Parathyroid adenoma (tissue), 2 donors: ENCODE results near the gene KCNH2.
A peak's percentile ranks its signal among the peaks of the same experiment; 100 is the strongest.

Source experiments
- H2AFZ ChIP-seq: fragments of 300-600 bp; sonication (generic); one replicate; pipeline ENCODE4 v1.7.0; 2017; ENCODE audit warnings: antibody characterized with exemption, mild to moderate bottlenecking
- H3K27ac ChIP-seq: fragments of 300-600 bp; sonication (generic); one replicate; pipeline ENCODE4 v1.7.0; 2017
- H3K27me3 ChIP-seq: fragments of 300-600 bp; sonication (generic); one replicate; pipeline ENCODE4 v1.7.0; 2017; ENCODE audit warnings: low read length; ENCODE audit not compliant: control insufficient read depth, insufficient read depth
- H3K36me3 ChIP-seq: fragments of 300-600 bp; sonication (generic); one replicate; pipeline ENCODE4 v1.7.0; 2017; ENCODE audit warnings: low read length; ENCODE audit not compliant: control insufficient read depth, insufficient read depth
- H3K4me1 ChIP-seq: fragments of 300-600 bp; sonication (generic); one replicate; pipeline ENCODE4 v1.7.0; 2017; ENCODE audit warnings: control low read depth
- H3K4me2 ChIP-seq: fragments of 300-600 bp; sonication (generic); one replicate; pipeline ENCODE4 v1.7.0; 2017; ENCODE audit warnings: low read length
- H3K4me3 ChIP-seq: fragments of 300-600 bp; sonication (generic); one replicate; pipeline ENCODE4 v1.7.0; 2017; ENCODE audit warnings: low read depth, low read length
- H3K79me2 ChIP-seq: fragments of 300-600 bp; sonication (generic); one replicate; pipeline ENCODE4 v1.7.0; 2017; ENCODE audit warnings: control low read depth
- H3K9ac ChIP-seq: fragments of 300-600 bp; sonication (generic); one replicate; pipeline ENCODE4 v1.7.0; 2017; ENCODE audit warnings: mild to moderate bottlenecking
- H3K9me3 ChIP-seq: fragments of 300-600 bp; sonication (generic); one replicate; pipeline ENCODE4 v1.7.0; 2017; ENCODE audit warnings: low read length; ENCODE audit not compliant: control insufficient read depth
- TF ChIP-seq, protein P1 (sequence below): fragments of 300-600 bp; sonication (generic); IDR thresholded peaks from one replicate; pipeline ENCODE4 v1.7.0; 2017; ENCODE audit warnings: antibody characterized with exemption, mild to moderate bottlenecking
- donor health status: primary hyperparathyroidism.

KCNH2 gene

DNA sequence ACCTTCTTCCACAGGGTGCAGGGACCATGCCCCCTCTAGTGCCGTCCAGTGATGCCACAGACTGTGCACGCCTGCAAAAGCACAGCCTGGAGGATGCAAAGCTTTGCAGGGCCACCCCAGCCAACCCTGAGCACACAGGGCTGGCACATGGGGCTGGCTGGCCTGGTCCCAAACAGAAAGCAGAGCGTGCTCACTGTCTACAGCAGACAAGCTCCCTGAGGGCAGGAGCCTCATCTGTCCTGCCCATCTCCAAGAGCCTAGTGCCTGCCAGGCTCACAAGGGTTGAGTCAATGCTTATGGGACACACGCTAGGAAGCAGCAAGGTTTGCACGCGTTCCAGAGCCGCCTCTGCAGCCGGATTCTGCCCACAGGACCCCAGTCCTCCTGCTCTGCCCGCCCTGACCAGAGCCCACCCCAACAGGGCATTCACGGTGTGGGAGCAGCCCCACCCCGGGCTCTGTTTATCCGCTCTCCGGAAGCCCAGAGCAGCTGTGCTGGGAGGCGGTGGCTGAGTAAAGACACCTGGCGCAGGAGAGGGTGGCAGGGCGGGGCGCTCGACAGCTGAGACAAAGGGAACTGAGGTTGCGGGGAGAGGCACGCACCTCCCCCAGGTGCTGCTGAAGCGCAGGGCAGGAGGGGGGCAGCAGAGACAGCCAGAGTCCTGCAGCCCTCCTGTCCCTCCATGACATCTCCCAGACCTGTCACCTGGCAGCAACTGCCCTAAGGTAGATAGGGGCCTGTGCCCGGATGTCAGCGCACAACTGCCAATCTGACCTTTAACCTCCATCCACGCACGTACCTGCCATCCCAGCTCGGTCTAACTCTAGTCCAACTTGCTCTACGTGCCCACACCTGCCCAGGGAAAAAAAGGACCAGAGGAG is 4.3 kb downstream of the KCNH2 start:
- H3K4me2 ChIP-seq: no peak overlapping the region
- peak overlapping the region; percentile 99 for H3K27ac ChIP-seq
- no peaks in the 10 kb centered on the region for H3K36me3 ChIP-seq
- TF ChIP-seq, protein P1, sequence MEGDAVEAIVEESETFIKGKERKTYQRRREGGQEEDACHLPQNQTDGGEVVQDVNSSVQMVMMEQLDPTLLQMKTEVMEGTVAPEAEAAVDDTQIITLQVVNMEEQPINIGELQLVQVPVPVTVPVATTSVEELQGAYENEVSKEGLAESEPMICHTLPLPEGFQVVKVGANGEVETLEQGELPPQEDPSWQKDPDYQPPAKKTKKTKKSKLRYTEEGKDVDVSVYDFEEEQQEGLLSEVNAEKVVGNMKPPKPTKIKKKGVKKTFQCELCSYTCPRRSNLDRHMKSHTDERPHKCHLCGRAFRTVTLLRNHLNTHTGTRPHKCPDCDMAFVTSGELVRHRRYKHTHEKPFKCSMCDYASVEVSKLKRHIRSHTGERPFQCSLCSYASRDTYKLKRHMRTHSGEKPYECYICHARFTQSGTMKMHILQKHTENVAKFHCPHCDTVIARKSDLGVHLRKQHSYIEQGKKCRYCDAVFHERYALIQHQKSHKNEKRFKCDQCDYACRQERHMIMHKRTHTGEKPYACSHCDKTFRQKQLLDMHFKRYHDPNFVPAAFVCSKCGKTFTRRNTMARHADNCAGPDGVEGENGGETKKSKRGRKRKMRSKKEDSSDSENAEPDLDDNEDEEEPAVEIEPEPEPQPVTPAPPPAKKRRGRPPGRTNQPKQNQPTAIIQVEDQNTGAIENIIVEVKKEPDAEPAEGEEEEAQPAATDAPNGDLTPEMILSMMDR: no peak
- no peaks in the 10 kb centered on the region for H3K27me3 ChIP-seq
- no peak overlapping the region for H3K4me3 ChIP-seq
- H3K79me2 ChIP-seq: peaks cover 9% of the 10 kb centered on the region
- no peak overlapping the region for H2AFZ ChIP-seq
- no peak overlapping the region for H3K9ac ChIP-seq
- H3K9me3 ChIP-seq: no peaks in the 10 kb centered on the region
- peaks cover 29% of the 10 kb centered on the region for H3K4me1 ChIP-seq

DNA sequence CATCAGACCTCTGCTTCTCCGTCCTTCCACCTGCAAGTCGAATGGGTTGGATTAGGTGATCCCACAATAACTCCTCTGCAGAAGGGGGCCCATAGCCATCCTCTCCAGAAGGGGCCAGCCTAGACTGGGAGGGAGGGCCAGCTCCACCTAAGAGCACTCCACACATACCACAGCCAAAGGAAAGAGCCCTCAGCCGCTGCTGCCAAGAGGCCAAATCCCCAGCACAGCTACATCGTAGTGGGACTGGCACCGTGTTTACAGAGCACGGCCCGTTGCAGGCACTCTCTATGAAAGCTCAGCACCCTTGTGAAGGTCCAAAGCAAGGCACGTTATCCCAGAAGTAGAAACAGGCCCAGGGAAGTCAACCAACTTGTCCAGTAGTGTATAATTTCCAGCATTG is 5.4 kb downstream of the KCNH2 start:
- TF ChIP-seq, protein P1: no peak
- H3K9me3 ChIP-seq: no peaks in the 10 kb centered on the region
- H3K79me2 ChIP-seq: peaks cover 9% of the 10 kb centered on the region
- no peak overlapping the region for H3K4me3 ChIP-seq
- peaks cover 36% of the 10 kb centered on the region for H3K4me1 ChIP-seq
- H3K27me3 ChIP-seq: no peaks in the 10 kb centered on the region
- no peaks in the 10 kb centered on the region for H3K36me3 ChIP-seq
- H3K27ac ChIP-seq: no peak overlapping the region
- no peak overlapping the region for H2AFZ ChIP-seq
- H3K4me2 ChIP-seq: no peak overlapping the region
- no peak overlapping the region for H3K9ac ChIP-seq

DNA sequence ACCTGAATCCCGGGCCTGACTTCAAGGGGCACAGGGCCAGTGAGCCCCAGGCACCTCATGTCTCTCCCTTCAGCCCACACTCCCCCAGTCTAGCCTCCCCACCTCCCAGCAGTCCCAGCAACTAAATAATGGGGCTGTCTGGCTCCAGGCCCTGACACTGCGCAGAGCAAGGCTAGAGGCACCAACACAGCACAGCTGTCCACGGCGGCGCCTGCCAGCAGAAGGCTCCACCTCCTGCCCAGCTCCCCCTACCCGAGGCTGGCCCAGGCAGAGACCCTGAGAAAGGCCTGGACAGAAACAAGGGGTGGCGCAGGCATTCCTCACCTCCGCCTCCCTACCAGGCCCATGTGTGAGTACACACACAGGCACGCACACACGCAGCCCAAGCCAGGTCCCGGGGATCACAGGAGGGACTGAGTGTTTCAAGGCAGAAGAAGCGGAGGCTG is 6.1 kb downstream of the KCNH2 start:
- H3K4me2 ChIP-seq: no peak overlapping the region
- no peak overlapping the region for H3K9ac ChIP-seq
- H3K4me1 ChIP-seq: peaks cover 41% of the 10 kb centered on the region
- TF ChIP-seq, protein P1: no peak
- H3K9me3 ChIP-seq: no peaks in the 10 kb centered on the region
- H3K4me3 ChIP-seq: no peak overlapping the region
- H2AFZ ChIP-seq: no peak overlapping the region
- no peak overlapping the region for H3K27ac ChIP-seq
- H3K79me2 ChIP-seq: peaks cover 9% of the 10 kb centered on the region
- no peaks in the 10 kb centered on the region for H3K36me3 ChIP-seq
- no peaks in the 10 kb centered on the region for H3K27me3 ChIP-seq

DNA sequence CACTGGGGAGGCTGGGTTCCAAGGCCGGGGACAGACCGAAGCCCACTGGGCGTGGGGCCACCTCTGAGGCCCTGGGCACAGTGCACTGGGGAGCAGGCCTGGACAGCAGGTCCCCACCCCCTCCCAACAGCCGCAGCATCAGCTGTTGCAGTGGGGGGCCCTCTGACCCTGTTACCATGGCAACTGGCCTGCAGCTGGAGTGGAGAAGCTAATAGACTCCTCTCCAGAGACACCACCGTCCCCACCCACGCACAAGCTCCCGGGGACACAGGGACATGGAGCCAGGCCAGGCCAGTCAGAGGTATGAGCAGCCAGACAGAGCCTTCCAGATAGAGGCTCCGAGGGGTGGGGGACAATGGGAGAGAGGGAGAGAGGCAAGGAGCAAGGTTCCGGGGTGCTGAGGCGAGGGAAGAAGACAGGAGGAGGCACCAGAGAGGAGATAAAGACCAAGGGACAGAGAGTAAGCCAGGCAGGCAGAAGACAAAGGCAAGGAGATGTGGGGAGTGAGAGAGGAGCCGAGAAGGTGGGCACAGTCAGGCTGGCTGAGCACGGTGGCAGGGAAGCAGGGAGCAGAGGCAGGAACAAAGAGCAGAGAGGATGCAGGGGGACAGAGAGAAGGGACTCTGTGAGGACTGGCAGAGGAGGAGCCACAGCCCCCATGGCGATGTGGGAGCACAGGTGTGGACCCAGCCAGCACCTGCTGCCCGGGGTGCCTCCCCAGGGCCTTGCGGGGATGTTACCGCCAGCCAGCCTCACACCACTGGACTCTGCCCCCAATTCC is 6.7 kb downstream of the KCNH2 start:
- Histone ChIP-seq H3K27ac (peak overlapping the region; percentile 13), H3K9me3 (no peaks in the 10 kb centered on the region), H3K4me1 (peaks cover 41% of the 10 kb centered on the region), H3K79me2 (peaks cover 9% of the 10 kb centered on the region), H3K36me3 (no peaks in the 10 kb centered on the region), H3K27me3 (no peaks in the 10 kb centered on the region), H3K4me3 (no peak overlapping the region), H3K4me2 (no peak overlapping the region), H3K9ac (no peak overlapping the region), H2AFZ (no peak overlapping the region)
- TF ChIP-seq, protein P1: no peak
